Hematopoietic multipotent progenitor cell treated with erythropoietin and hydrocortisone succinate and interleukin-3 and kit ligand, for 17 days (in vitro differentiated cells): ENCODE results near the gene GRIN2C.
"Not testable (repeated sequence)": the region's sequence is repeated elsewhere in the genome, so short reads cannot be mapped to it uniquely, and the experiment has no call there.

ENCODE experiments used
- DNase-seq: peaks from one replicate; pipeline ENCODE4 v3.0.0-alpha.2; 2015; ENCODE audit warnings: low spot score

The GRIN2C gene

DNA sequence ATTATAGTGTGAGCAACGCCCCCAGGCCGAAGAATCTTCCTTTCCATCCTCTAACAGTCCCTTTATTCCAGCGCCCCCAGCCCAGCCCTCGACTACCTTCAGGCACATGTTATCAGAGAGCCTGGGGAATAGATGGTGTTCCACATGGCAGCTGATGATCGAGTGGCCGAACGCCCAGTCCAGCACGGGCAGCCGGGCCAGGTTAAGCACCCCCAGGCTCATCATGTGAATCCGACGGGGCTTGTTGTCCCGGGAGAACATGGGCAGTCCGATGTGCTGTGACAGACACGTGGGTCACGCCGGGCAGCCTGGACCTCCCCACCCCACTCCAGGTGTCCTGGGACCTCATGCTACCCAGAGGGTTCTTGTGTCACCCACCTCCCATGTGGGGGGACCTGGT is 19.6 kb upstream of the GRIN2C start:
- no peak for DNase-seq

DNA sequence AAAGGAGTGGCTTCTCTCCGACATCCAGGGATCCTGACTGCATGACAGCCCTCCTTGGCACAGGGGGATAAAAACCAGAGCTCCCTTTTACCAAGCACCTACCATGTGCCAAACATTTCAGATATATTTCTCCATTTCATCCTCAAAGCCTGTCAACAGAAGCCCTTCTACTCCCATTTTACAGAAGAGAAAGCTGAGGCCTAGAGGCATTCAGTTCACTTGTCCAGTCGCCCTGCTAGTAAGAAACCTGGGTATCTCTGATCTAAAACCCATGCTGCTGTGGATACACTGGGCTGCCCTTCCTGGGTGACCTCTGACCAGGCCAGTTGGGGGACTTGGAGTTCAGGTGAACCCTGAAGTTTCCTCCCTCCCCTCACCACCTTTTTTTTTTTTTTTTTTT is 19.0 kb upstream of the GRIN2C start:
- no peak for DNase-seq

DNA sequence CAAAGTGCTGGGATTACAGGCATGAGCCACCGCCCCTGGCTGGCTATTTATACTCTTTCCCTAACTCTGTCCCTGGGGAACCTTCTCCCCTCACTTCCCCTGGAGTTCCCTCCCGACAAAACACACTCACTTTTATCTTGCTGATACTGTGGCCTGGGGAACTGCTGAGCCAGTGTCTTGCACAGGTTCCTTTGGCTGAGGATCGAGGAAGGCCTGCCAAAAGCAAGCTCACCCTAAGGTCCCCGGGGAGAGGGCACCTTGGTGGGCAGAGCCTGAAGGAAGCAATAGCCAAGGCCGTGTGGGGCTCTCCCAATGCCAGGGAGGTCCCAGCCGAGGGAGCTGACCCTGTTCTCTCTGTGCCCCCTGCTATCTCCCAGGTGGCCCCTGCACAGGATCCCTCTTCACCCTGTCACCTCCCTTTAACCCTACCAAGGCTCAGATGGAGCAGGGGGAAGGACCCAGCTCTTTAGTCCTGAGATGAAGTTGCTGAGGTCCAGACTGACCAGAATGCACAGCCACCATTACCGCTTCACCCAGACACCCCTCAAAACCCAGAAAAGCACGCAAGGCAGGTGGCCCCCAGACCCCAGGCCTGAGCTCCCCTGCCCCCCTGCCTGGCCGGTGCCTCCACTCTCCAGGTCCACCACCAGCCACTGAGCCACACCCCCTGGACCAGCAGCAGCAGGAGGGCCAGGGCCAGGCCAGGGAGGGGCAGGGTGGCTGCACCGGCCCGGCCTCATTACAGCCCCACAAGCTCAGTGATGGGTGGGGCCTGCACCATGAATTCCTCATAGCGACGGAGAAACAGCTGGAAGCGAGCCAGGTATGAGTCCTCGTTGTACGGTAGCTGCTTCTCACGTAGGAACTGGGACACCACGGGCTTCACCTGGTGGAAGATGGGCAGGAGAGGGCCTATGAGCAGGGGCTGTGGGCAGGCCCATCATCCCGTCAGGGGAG is 18.2 kb upstream of the GRIN2C start:
- DNase-seq, result no peak

DNA sequence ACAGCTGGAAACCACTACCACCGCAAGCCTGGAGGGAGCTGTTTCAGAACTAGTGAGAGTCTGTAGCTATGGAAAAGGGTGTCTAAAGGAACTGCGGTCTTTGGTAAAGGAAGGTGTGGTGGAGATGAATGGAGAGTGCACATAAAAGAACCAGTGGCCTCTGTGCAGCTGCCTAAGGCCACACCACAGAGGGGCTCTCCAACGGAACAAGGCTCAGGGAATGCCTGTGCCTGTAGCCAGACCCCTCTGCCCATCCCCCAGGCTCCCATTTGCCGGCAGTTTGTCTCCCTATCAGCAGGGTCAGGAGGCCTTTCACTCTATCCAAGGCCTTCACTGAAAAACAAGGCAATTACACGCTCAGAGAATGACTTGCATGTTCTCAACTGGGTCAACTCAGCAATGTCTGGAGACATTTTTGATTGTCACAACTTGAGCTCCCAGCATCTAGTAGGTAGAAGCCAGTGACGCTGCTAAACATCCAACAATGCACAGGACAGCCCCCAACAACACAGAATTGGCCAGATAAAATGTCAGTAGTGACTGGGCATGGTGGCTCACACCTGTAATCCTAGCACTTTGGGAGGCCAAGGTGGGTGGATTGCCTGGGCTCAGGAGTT is 16.4 kb upstream of the GRIN2C start:
- no peak for DNase-seq

DNA sequence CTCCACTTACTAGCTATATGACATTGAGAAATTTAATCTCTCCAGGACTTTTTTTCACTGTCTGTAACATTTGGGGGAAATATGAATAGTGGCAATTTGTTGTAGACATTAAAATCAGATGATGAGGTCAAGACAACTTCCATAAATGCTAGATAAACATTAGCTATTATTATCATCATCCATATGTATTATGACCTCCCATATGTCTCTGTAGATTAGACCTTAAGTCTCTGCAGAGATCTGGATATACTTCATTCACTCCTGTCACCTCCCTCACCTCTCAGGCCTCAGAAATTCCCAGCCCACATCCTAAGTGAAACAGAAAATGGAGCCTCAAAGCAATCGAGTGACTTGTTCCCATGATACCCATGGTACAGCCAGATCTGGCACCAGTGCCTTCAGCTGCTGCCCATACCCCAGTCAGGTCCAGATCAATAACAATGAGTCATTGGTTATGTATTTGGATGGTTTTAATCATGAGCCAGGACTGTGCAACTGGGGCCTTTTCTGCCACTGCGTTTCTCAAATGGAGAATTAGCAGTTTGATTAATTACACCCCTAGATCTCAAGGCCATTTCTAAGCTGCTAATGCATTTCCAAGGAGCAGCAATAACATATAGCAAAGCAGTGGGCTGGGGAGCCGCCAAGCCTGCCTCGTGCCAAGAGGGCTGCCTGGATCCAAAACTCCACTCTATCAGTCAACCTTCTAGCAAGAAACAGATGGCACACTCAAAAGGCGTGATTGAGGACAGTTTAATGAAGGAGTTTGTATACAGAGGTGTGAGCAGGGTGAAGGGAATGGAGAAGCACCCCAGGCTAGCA is 15.7 kb upstream of the GRIN2C start:
- no peak for DNase-seq

DNA sequence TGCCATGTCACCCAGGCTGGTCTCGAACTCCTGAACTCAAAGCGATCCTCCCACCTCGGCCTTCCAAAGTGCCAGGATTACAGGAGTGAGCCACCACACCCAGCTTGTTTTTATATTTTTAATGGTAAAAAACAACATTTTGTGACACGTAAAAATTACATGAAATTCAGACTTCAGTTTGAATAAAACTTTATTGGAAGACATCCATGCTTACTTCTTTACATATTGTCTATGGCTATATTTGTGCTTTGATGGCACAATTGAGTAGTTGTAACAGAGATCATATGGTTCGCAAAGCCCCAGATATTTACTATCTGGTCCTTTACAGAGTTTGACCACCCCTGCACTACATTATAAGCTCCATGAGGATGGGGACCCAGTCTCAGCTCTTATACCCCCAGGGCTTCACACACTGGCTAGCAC is 14.9 kb upstream of the GRIN2C start:
- DNase-seq, result no peak

DNA sequence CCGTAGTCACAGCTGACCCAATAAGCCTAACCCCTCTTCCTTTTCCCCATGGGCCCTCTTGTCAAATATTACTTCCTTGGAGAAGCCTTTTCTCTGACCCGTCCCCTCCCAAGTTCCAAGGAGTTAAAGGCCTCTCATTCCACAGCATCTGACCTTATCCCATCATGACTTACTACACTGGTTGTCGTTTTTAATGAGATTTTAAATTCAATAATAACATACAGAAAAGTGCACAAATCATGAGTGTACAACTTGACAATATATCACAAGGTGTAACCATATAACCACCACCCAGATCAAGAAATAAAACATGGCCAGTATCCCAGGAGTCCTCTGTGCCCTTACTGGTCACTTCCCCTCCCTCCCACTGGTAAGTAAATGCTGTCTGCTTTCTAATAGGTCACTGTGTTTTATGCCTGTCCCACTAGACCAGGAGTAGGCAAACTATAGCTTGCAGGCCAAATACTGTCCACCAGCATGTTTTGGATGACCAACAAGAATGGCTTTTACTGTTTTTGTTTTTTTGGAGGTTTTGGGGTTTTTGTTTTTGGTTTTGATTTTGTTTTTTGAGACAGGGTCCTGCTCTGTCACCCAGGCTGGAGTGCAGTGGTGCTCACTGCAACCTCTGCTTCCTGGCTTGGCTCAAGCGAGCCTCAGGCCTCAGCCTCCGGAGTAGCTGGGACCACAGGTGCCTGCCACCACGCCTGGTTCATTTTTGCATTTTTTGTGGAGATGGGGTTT is 14.4 kb upstream of the GRIN2C start:
- peak; percentile 13 for DNase-seq

DNA sequence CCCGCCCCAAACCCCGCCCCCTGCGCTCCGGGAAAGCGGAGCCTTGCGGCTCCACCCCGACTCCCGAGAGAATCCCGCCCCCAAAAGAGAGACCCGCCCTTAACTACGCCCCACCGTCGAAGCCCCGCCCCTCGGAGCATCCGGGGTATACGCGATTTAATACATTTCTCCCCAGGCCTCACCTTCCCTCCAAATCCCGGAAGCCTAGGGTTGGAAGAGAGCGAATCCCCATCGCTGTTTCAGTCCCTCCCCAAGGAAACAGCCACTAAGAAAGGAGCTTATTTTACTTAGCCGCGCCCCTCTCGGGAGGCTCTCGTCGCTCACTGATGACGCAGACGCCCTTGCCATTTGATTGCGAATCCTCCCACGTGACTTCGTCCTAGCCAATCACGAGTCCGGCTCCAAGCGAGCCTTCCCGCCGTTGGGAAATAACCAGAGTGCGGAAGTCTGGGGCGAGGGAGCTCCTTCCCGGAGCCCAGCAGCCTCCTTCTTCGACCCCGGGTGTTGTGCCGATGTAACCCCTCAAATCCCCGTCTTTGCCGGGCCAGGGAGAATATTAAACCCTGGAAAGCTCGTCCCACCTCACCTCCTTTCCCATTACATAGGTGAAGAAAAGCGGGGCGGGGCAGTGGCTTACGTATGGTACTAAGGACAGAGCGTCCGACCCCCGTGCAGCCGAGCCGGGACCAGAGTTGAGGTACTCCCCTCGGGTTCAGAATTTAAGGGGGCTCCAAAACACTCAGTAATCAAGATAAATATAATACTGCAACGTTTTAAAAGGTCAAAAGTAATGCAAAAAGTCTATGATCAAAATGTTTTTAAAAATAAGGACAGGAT is 13.6 kb upstream of the GRIN2C start:
- peak; percentile 100 for DNase-seq

DNA sequence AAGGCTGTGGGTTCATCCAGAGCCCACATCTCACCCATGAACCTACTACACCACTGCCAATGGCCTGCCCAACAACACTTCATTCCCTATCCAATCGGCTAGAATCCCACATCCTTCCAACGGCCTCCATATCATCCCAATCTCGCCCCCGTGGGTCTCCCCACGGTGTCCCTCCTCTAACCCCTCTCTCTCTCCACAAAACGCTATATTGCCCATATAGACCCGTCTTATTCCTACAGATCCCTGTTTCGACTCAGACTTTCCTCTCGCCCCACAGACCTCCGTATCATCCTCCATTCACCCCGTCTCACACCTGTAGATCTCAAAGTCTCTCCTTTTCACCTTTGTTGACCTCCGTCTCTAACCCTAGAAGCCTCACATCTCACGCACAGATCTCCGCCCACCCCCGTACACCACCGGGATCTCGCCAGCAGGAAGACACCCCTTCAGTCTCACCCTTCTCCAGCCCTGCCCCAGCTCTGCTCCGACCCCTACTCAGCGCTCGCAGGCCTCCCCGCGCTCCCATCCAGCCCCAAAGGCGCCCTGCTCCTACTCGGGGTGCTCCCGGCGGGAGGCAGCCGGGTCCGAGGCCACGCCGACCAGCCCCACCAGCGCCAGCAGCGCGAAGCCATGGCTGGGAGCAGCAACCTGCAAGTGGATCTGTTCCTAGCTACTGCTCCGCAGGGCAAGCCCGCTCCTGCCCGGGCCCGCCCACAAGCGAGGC is 12.8 kb upstream of the GRIN2C start, which contains the start of gene FDXR:
Gene FDXR, minus strand, starts transcription at position 682 of the 724 bp plus-strand sequence. Its CDS starts 50 bp downstream, at position 632.
- no peak for DNase-seq

DNA sequence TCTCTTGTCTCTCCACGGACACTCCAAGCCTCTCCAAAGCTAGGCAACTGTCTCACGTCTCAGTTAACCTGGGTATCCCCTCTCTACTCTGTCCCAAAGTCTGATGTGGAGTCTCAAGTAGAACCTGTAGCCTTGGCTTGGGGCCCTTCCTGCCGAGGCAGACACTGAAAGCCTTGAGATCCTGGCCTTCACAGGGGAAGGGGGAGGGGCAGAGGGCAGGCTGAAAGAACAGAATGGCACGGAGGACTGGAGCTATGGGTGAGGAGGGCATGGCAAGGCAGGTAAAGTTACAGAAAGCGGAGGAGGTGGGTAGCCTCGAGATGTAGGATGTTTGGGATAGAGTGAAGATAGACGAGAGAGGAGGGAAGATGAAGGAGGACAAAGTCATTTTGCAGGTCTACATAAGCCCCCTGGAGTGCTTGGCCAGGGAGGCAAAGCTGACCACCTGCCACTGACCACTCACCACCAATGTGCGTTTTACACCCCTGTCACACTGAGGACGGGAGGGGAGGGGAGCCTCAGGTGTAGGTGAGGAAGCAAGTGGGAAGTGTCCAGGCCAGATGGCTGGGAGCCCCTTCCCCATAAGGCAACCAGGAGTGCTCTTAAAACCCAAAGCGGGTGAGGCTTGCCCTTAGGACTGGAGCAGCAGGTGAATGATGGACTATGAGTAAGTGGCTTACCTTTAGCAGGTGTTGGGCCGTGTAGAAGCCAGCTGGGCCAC is 11.8 kb upstream of the GRIN2C start:
- DNase-seq, result no peak

DNA sequence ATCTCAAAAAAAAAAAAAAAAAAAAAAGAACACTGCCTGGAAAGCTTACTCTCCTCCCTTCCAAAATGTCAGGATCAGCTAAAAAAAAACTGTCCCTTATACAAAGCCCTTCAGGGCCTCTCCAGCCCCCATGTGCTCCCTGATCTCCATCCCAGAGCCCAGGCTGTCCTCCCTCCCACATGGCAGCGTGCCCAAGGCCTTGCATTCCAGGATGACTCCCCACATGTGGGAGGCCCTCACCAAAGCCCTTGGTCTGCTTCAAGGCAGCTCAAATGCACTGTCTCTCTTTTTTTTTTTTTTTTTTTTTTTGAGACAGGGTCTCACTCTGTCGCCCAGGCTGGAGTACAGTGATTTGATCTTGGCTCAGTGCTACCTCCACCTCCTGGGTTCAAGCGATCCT is 10.8 kb upstream of the GRIN2C start:
- DNase-seq, result no peak

DNA sequence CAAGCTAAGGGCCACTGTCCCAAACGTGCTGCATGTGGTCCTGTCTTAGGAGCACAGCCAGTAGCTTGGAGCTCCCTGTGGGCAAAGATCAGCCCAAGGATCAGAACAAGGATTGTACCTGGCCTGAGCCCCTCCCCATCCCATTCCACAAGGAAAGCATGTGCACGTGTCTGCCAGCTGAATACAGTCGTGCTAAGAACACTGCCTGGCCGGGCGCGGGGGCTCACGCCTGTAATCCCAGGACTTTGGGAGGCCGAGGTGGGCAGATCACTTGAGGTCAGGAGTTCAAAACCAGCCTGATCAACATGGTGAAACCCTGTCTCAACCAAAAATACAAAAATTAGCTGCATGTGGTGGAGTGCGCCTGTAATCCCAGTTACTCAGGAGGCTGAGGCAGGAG is 10.3 kb upstream of the GRIN2C start:
- DNase-seq, result not testable (repeated sequence)

DNA sequence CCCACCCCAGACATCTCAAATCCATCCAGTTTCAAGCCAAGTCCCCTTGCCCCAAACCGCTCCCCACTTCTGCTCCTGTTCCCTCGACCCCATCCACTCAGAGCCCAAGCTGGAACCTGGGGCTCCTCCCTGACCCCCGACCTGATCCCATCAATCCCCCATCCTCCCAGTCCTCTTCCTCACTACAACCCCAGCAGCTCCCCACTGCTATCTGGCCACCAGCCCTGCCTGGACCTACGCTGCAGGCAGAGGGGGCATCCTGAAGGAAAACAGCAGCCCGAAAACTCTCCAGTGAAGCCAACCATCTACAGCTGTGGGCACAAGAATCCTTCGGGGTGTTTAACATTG is 9.2 kb upstream of the GRIN2C start:
- DNase-seq, result no peak

DNA sequence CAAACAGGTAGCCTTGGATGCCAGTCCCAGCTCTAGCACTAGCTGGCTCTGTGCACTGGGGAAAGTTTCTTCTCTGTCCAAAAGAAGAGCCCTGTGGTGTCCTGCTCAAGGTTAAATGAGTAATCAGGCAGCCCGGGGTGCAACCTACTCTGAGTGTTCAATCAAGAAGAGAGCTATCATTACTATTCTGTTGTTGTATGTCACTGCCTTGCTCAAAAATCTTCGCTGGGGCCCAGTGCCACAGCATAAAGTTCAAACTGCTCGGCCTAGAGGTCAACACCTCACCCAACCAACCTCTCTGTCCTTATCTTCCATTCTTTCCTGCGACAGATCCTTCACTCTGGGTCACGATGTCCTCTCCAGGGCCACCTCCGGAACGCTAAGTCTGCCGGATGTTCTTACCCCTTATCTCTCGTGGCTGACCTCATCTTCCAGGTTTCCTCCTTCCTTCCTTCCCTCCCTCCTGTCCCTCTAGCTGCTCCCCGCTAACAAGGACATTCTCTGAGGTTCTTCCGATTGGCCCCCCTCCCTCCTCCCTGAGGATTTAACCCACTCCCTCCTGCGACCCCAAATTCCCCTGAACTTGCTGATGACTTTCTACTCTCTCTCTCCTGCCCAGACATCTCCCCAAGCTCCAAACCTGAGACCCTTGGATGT is 8.7 kb upstream of the GRIN2C start:
- no peak for DNase-seq

DNA sequence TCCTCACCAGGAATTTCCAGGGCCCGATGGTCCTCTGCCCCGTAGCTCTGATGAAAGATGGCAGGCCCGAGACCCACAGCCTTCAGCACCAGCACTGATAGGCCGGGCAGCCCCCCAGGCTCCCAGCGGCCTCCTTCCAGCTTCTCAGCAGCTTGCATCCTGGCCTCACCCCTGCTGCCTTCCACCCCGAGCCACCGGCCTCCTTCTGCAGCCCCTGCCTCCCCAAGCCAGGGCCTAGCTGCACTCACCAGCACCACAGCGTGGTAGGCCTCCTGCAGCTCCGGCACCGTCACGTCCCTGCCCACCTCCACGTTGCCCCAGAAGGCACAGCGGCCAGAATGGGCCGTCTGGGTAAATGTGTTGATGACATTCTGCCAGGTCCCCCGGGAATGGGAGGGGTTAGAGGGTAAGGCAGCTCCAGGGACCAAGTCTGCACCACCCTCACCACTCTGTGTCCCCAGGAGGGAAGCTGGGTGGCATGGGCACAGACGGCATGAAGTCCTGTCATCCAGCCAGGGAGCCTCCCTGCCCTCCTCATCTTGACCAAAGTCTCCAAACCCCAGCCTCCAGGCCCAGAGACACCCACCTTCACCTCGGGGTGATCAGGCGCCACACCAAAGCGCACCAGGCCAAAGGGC is 6.6 kb upstream of the GRIN2C start:
- DNase-seq, result no peak

DNA sequence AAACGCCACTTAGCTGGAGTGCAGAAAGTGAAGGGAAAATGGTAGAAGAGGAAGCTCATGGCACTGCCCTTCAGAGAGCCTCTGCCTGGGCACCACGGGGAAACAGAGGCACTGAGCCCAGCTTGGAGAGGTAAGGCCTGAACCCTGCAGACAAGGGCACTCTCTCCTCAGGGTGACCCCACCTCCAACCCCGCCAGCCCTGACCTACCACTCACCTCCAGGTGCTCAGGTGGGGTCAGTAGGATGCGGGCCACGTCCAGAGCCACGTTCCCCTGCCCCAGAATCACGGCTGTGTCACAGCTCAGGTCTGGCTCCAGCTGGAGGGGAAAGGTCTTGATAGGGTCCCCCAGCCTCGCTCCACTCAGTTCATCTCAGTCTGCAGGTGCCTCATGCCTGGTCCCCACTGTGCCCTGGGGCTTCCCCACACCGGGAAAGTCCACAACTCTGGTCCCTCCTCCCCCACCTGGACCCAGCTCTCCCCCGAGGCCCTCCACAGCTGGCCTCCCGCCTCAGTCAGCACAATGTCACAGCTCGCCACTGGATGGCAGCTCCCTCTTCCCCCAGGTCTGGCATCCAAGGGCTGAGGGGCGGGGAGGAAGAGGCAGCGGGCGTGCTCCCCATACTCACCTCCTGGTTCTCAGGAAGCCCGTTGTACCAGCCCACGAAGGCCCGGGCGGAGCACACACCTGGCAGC is 6.0 kb upstream of the GRIN2C start:
- no peak for DNase-seq

DNA sequence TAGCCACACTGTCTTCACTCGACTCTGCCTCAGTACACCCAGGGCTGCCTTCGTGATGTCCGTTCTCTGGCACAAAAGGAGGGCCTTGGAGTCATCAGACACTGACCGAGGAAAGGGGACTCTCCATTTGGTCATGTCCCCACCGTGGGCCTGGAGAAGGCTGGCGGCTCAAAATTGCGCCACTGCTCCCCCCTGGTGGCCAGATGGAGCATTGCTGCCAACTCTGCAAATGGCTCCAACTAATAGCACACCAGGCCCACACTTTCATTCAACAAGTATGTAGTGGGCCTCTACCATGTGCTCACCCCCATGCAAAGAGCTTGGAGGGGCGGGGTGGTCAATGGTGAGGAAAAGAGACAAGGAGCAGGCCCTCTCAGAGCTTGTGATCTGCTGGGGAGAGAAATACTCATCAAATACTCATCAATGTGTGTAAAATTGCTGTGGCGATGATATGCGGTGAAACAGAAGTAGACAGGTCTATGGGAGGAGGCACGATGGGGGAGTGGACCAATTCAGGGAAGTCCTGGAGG is 5.2 kb upstream of the GRIN2C start:
- peak; percentile 76 for DNase-seq
